Stimulated activated CD8-positive, alpha-beta memory T cell treated with anti-CD3 and anti-CD28 coated beads, Interleukin-12 subunit alpha, Interleukin-12 subunit beta, amount 100 ng/mL, for 1 hour (primary cell): Measurements from ENCODE around the gene OST4.

Experiments used
- DNase-seq: peaks from one replicate; pipeline ENCODE4 v3.0.0-alpha.2; 2020; ENCODE audit warnings: low read depth

OST4 gene

DNA sequence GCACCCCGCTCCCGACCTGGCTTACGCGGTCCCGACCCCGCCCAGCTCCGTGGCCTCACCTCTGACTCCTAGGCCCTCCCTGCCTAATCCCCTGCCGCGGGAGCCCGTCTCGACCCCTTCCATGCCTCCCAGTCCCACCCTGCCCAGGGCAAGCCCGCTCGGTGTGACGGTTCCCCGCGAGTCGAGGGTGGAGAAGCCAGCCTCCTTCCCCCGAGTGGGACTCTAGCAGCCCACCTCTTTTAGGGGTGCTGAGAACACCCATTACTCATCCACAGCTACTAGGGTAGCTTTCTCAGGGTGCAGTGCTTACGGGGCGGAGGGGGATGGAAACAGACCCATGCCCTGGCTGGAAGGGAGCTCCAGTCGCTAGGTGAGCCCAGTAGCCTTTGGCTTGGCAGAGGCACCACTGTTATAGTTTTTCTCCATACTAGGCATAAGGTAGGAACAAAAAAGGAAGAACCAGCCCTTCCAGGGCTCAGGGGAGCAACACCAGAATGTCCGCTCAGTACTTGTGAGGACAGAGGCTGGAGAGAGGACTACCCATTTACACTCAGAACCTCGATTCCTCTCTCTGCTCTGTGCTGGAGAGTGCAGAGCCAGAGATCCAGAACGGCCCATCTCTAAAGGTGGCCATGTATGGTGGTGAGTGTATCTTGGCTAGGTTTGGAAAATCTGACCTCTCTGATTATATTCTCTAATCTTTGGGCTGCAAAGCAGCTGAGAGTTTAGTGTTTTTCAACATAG is 19.4 kb downstream of the OST4 start:
- no peak for DNase-seq

DNA sequence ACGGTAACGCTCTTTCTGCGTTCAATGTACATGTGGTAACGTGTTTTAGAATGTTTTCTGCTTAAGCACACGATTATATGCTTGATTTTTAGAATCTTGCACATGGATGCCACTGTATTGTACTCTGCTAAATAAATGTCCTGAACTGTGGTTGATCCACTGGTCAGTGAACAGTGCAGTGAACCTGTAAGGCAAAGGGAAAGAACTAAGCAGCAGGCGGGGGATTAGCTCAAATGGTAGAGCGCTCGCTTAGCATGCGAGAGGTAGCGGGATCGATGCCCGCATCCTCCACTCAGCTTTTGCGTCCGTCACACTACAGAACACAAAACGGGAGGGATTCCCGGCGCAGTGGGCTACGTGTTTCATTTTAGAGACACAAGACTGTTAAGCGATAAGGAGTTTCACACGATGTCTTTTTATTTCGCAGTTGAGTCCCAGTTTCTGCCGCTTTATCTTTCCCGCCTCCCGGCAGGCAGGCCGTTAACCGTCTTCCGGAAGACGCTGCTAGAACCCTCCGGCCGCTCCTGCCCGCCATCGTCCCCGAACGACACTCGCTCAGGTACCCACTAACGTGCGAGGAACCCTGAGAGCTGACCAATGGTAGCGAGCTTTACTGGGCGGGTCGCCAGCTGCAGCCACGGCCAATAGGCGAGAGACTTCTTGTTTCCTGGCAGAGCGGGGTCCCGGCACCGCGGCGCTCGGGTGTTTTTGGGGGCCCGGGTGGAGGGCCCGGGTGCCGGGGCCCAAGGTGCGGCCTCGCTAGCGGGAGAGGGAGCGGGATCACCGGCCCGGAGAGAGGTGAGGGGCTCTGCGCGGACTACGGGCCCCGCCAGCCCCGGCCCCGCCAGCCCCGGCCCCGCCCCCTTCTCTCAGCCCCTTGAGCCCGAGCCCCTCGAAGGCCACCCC is 20.2 kb downstream of the OST4 start, which contains the start of gene AGBL5:
TSS of gene AGBL5 (plus strand) at position 673 of the 906 bp plus-strand sequence. CDS start 1,291 bp downstream, outside the sequence.
- peak; percentile 94 for DNase-seq

DNA sequence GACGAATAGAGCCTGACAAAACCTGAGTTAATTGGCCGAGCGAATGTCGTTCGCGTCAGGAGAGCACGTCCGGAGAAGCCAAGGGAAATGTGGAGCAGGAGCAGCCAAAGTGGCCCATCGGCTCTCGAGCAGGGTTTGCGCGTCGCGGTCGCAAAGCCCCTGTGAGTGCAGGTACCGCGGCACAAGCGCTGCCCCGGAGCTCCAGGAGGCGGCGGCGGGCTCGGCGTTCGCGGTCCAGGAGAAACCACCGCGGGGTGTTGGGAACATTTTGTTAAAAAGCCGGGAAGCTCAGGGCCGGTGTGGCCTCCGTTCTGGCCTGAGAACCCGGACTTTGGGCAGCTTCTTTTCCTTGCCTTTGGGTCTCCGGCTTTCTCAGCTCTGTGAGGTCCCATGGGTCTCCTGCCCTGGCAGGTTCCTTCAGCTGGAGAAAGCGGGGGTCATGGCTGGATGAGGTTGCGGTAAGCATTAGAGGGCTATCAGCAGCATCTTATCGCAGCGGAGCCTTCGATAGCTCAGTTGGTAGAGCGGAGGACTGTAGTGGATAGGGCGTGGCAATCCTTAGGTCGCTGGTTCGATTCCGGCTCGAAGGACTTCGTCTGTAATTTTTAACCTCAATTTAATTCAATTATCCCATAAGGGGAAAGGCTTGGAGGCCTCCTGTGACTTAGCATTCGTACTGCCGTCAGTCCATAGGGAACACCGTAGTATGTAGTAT is 21.0 kb downstream of the OST4 start:
- DNase-seq: peak; percentile 82

DNA sequence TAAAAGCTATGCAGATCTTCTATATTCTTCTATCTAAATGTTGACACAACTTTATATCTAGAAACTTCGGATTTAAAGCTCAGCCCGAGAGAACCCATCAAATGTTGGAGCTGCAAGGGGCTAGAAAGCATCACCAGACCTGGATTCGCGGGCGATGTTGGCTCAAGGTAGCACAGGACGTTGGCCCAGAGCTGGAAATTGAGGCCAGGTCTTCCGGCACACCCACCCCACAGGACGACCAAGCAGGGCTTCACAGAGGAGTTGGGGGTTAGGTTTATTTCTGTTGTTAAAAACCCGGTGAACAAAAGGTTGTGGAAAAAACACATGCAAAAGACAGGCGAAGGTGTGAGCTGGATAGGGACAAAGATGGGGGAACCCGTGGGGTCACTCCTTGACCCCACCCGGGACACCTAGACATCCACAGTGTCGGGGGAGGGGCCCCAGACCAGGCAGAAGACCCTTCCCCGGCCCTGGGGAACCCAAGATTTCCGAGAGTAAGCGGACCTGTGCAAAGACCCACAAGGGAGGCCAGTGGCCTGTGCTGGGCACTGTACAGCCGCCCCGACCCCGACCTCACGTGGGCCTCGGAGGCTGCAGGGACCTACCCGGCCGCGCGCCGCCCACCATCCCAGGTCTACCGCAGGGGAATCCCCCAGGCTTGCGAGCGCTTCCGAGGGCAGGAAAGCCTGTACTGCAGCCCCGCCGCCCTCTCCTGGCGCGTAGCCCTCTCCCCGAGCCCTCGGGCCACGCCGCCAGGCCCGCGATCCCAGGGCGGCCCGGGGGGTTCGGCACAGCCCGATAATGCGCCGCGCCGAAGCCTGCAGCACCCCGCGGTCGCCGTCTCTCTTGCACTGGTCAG is 21.8 kb downstream of the OST4 start:
- DNase-seq: peak; percentile 15

DNA sequence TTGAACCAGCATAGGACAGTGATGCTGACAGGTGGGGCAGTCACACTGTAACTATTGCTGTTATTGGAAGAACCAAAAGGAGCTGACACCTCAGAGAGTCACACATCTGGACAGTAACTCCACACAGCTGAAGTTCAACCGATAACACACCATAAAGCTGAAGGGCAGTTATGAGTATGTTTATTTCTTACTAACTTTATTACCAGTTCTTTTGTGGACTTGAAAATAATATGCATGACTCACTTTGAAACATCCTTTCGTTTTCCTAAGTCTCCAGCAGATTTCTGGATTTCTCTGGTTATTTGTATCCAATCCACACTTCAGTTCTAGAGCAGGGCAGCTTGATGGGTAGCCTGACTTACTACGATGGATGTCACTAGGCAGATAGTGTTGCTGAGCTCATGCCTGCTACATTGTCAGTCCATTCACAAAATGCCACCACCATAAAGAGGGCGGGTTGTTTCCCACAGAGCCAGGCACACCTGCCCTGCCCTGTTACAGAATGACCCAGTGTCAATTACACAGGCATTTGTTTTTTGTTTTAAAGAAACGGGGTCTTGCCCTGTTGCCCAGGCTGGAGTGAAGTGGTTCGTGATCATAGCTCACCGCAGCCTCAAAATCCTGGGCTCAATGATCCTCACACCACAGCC is 28.3 kb downstream of the OST4 start:
- no peak for DNase-seq

DNA sequence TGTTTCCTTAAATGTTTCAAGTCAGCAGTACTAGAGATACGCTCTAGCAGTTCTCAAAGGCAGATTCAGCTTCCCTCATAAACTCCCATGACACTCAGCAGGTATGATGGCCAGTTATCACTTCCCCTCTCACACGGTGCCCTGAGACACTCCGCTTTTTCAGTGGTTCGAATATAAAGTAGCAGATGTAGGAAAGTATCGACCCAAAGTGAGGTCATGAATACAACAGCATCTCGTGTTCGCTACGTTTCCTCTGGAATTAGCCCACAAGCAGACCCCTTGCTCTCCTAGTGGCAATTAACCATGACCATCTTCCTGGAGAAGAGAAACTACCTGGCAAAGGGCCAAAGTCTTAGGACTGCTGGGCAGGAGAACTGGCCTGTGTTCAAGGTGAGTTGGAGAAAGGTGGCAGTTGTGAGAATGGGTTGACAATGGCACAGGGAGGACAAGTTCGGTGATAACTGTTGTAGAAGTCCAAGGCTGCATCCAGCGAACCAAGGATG is 29.2 kb downstream of the OST4 start:
- no peak for DNase-seq

DNA sequence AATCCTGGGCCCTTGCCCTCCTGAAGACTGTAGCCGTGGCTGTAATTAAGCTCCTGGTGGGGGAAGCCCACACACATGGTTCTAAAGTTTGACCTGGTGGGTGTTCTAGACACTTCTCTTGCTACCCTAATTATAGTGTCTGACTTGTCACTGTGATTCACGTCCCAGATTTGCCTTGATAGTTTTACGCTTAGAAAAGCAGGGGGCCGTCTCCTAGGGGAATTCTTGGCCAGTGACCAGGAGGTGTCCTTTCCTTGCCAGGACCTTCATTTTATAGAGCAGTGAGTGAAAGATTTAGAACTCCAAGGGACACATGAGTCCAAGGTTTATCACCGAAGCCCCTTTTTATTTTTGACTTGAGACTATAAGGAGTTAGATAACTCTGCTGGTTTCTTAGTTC is 29.7 kb downstream of the OST4 start:
- DNase-seq: no peak

DNA sequence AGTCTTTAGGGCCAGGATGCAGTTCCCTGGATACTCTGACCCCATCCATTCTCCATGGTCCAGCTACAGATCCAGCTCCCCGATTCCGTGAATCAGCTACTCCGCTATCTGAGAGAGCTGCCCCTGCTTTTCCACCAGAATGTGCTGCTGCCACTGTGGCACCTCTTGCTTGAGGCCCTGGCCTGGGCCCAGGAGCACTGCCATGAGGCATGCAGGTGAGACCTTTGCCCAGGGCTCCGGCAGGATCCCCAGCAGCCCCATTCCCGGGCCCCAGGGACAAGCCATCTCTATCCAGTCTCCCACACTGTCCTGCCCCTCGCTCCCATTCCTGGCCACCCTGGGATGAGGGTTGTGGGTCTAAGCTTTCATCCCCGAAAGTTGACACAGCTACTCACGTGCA is 31.2 kb downstream of the OST4 start:
- no peak for DNase-seq

DNA sequence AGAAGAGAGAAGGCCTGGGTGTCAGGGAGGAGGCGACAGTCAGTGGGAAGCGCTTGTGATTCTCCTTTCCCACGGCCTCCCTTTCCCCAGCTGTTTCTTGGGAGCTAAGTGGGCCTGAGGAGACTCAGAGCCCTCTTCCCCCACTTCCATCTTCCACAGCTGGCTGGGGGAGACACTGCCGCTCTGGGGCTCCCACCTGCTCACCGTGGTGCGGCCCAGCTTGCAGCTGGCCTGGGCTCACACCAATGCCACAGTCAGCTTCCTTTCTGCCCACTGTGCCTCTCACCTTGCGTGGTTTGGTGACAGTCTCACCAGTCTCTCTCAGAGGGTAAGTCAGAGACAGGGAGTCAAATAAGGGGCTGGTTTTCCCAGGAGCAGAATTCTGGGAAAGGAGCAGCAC is 31.6 kb downstream of the OST4 start:
- DNase-seq: no peak

DNA sequence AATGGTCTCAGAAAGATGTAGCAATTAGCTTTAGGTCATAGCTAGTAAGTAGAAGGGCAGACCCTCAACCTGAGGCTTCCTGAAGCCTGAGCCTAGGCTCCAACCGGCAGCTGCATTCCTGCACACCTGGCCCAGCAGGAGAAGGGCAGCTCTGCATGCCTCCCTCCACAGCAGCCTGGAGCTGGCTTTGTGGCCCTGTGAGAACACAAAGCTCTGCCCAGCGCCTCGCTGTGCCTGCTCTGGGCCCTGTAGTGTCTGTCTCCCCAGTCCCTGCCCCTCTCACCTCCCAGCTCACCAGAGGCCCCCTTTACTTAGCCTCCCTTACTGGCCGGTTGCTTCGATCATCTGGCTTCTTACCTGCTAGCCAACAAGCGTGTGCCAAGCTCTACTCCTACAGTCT is 32.0 kb downstream of the OST4 start:
- DNase-seq: no peak

DNA sequence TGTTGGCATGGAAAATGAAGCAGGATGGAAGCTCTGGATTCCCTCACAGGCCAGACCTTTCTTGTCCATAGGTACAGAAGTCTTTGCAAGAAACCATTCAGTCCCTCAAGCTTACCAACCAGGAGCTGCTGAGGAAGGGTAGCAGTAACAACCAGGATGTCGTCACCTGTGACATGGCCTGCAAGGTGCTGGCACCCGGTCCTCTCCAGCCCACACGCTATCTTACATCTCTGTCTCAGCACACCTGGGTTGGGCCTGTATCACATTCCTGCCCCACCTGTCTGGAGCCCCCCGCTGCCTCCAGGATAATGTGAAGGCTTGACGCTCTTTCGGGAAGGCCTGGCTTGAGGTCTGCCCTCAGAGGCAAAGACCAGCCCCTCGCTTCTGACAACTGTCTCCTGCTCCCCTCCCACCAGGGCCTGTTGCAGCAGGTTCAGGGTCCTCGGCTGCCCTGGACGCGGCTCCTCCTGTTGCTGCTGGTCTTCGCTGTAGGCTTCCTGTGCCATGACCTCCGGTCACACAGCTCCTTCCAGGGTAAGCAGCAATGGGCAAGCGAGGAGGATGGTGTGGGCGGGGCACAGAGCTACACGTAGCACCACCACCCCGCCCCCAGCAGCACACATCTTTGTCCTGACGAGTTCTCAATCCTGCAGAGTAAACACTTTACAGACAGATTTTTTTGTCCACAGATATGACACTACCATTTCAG is 32.7 kb downstream of the OST4 start:
- DNase-seq: no peak

DNA sequence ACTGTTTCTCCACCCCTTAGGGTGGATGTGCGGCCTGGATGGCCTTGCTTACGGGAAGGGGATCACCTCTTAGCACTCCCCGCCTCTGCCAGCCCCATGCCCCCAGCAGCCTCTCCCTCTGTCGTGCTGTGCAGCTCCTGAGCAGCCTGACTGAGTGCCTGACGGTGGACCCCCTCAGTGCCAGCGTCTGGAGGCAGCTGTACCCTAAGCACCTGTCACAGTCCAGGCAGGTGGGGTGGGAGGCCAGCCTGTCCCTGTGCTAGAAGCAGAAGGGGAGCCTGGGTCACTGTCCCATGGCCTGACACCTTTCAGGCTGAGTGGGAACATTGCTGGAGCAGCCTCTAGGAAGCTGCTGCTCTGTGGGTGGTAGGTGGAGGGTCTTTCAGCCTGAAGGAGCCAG is 33.4 kb downstream of the OST4 start:
- no peak for DNase-seq

DNA sequence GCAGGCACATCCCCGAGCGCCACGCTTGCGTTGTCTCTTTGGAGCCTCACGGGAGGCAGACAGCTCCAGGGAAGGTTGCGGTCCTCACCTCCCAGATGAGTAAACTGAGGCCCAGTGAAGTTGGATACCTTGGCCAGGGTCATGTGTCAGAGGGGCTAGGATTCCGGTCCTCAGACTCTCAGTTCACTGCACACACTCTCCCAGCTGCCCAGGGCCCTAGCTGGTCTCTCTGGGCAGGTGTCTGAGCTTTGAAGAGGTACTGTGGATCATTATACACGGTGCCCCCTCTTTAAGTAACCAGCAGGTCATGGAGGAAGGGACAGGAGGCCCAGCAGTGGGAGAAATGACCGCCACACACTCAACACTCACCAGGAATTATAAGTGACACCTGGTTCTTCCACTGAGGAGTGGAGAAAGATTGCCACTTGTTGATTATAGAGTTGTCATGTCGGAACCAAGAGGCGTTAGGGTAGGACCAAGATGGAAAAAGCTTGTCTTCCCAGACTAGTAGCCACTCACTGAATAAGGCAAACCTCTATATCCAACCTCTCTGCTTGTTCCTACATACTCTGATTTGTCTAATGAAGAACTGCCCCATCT is 38.1 kb downstream of the OST4 start:
- DNase-seq: no peak

DNA sequence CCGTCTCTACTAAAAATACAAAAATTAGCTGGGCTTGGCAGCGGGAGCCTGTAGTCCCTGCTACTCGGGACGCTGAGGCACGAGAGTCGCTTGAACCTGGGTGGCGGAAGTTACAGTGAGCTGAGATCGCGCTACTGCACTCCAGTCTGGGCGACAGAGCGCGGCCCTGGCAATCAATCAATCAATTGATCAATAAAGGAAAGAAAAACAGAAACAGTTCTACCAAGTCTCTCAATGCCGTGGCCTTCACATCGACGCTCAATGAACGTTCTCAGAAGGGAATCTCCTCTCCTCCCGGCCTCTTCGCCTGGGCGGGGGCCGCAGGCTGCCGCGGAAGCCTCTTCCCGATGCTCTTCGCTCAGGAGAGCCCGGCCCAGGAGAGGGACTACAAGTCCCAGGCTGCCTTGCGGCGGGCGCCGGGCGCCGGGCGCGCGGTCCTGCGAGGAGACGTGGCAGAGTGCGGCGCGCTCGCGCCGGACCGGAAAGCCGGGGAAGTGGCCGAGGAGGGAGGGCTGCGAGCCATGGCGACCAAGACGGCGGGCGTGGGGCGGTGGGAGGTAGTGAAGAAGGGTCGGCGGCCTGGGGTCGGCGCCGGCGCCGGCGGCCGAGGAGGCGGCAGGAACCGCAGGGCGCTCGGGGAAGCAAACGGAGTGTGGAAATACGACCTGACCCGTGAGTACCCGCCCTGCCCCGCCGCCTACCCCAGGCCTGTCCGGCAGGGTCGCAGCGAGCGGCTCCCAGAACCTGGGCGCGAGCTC is 38.8 kb downstream of the OST4 start, which contains the start of gene TMEM214:
TSS of gene TMEM214 (plus strand) at position 471 of the 758 bp plus-strand sequence. CDS start at position 522, 51 bp downstream.
- peak; percentile 66 for DNase-seq

DNA sequence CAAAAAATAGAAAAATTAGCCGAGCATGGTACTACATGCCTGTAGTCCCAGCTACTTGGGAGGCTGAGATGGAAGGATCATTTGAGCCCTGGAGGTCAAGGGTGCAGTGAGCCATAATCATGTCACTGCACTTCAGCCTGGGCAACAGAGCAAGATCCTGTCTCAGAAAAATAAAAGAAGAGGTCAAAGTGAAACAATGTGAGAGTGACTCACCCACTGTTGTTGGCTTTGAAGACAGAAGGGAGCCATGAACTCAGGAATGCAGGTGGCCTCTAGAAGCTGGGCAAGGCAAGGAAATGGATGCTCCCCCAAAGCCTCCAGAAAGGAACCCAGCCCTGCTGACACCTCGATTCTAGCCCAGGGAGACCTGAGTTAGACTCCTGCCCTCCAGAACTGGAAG is 42.4 kb downstream of the OST4 start:
- no peak for DNase-seq

DNA sequence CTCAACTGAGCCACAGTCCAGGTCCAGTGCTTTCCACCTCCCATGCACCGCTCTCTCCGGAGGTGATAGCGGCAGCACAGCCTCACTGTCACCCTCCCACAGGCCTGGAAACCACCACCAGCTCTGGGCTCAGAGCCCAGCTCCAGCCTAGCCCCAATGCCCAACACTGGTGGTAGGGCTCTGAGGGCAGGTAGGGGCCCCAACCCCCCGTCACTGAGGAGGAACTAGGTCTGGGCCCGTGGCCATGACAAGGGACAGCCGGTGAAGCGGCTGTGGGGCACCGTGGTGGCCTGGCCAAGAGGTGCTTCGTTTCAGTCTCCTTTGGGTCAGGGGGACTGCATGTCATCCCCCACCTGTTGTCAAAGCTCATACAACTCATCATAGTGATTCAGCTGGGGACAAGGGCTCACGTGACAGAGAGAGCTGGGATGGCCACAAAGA is 44.2 kb downstream of the OST4 start:
- no peak for DNase-seq

DNA sequence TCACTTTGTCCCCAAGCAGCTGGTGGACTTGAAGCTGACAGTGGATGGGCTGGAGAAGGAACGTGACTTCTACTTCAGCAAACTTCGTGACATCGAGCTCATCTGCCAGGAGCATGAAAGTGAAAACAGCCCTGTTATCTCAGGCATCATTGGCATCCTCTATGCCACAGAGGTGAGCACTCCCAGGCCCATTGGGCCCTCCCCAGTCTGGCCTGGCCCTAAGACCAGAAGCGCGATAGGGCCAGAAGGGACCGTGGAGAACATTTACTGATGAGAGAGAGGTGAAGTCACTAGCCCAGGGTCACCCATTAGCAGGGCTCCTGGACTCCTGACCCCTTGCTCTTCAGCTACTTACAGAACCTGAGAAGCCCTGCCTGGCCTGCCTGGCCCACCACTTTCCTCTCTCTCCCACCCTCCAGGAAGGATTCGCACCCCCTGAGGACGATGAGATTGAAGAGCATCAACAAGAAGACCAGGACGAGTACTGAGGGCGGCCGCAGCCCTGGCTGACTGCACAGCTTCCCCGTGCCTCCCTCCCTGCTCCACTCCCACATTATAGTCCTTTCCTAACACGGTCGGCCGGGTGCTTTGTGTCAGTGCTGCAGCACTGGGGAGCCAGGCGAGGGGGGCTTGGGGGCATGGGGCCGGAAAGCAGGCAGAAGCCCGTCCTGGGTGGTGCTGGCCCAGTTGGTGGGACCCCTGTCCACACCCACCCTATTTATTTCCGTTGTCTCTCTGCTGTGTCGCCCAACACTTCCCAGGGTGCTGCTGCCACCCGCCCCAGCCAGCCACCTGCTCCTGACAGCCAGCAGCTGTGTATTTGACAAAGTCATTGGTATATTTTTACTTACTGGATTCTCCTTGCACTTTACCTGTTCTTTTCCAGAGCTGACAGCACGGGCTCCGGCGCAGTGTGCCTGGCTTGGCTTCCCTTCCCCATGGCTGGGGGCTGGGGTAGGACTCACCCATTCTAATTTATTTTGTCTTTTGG is 45.3 kb downstream of the OST4 start:
- no peak for DNase-seq
